HepG2 (cell line): ENCODE measurements around the gene TAPBP. TPM values are rescaled to one million over a fixed set of nuclear protein-coding genes. Genes with fewer than 3 reads are reported as not detected.

ENCODE experiments used
- AKNA ChIP-seq: sonication (generic); formaldehyde crosslinking; IDR thresholded peaks from 2 replicates; pipeline ENCODE4 v1.4.0; 2020; ENCODE audit warnings: missing genetic modification reagents, borderline replicate concordance
- GATAD2A ChIP-seq: IDR thresholded peaks from 2 replicates; pipeline ENCODE4 v1.6.1; 2016
- GPN1 ChIP-seq: sonication (generic); formaldehyde crosslinking; IDR thresholded peaks from 2 replicates; pipeline ENCODE4 v1.5.1; 2020; ENCODE audit warnings: missing genetic modification reagents, borderline replicate concordance
- GRHL1 ChIP-seq: sonication (generic); formaldehyde crosslinking; conservative IDR thresholded peaks from 2 replicates; pipeline ENCODE4 v1.8.0; 2022; ENCODE audit warnings: missing genetic modification reagents
- NFIB ChIP-seq: sonication (generic); formaldehyde crosslinking; IDR thresholded peaks from 2 replicates; pipeline ENCODE4 v1.9.0; 2021; ENCODE audit warnings: missing genetic modification reagents, mild to moderate bottlenecking, borderline replicate concordance
- PREB ChIP-seq: sonication (generic); formaldehyde crosslinking; IDR thresholded peaks from 2 replicates; pipeline ENCODE4 v1.4.0; 2020; ENCODE audit warnings: missing genetic modification reagents
- RBM22 ChIP-seq: fragments of 200-400 bp; formaldehyde crosslinking; optimal IDR thresholded peaks from 2 replicates; pipeline ENCODE3; 2017; ENCODE audit warnings: mild to moderate bottlenecking, low read length, moderate library complexity
- RFX3 ChIP-seq: IDR thresholded peaks from 2 replicates; pipeline ENCODE4 v1.6.1; 2016; ENCODE audit warnings: missing biosample characterization, missing genetic modification reagents
- SIX1 ChIP-seq: sonication (generic); formaldehyde crosslinking; IDR thresholded peaks from 2 replicates; pipeline ENCODE4 v1.4.0; 2020; ENCODE audit warnings: missing genetic modification reagents, borderline replicate concordance
- SP1 ChIP-seq, 2 experiments: fragments of 450-650 bp in 1 of 2; sonication (generic) in 1 of 2; formaldehyde crosslinking in 1 of 2; IDR thresholded peaks; 2 replicates each; pipeline versions ENCODE4 v1.4.0 to v1.6.1; 2016 to 2020; ENCODE audit warnings: missing genetic modification reagents in 1 of 2
- TERF1 ChIP-seq: sonication (generic); formaldehyde crosslinking; IDR thresholded peaks from 2 replicates; pipeline ENCODE4 v1.8.0; 2022; ENCODE audit warnings: mild to moderate bottlenecking, missing genetic modification reagents, moderate library complexity
- TFAP4 ChIP-seq: sonication (generic); IDR thresholded peaks from 2 replicates; pipeline ENCODE4 v1.6.1; 2016; ENCODE audit warnings: low read depth, borderline replicate concordance
- ZNF121 ChIP-seq: sonication (generic); formaldehyde crosslinking; IDR thresholded peaks from 2 replicates; pipeline ENCODE4 v1.5.0; 2020; ENCODE audit warnings: mild to moderate bottlenecking, missing genetic modification reagents
- ZNF496 ChIP-seq: sonication (generic); formaldehyde crosslinking; IDR thresholded peaks from 2 replicates; pipeline ENCODE4 v1.8.1; 2023; ENCODE audit warnings: mild to moderate bottlenecking, moderate library complexity, missing genetic modification reagents; ENCODE audit not compliant: insufficient replicate concordance
- ZNF572 ChIP-seq: sonication (generic); formaldehyde crosslinking; IDR thresholded peaks from 2 replicates; pipeline ENCODE4 v1.5.1; 2020; ENCODE audit warnings: mild to moderate bottlenecking, missing genetic modification reagents
- ZNF577 ChIP-seq: sonication (generic); formaldehyde crosslinking; IDR thresholded peaks from 2 replicates; pipeline ENCODE4 v1.4.0; 2020; ENCODE audit warnings: mild to moderate bottlenecking, low read depth, missing genetic modification reagents, borderline replicate concordance
- ZNF772 ChIP-seq: sonication (generic); formaldehyde crosslinking; IDR thresholded peaks from 2 replicates; pipeline ENCODE4 v1.5.0; 2020; ENCODE audit warnings: mild to moderate bottlenecking, missing genetic modification reagents
- ZNF773 ChIP-seq: sonication (generic); formaldehyde crosslinking; IDR thresholded peaks from 2 replicates; pipeline ENCODE4 v1.4.0; 2020; ENCODE audit warnings: missing genetic modification reagents, borderline replicate concordance
- ZNF775 ChIP-seq: sonication (generic); formaldehyde crosslinking; IDR thresholded peaks from 2 replicates; pipeline ENCODE4 v1.4.0; 2020; ENCODE audit warnings: missing genetic modification reagents, mild to moderate bottlenecking, moderate library complexity, borderline replicate concordance
- polyA plus RNA-seq, 8 experiments: library from polyadenylated mRNA; depleted of rRNA in 3 of 8; stranded (reverse) in 7 of 8; unstranded in 1 of 8; fragments of >200 nt; fragmentation: Illumina TruSeq in 4 of 8; extraction: Trizol in 4 of 8; gene quantifications; 2 replicates each; pipeline versions ENCODE4 v1.2.1 to v1.2.3, GENCODE V29; 2011 to 2016; ENCODE audit warnings: low read depth in 4 of 8, missing spikeins in 1 of 8, mixed read lengths in 1 of 8; ENCODE audit not compliant: insufficient read depth in 1 of 8
- total RNA-seq, 5 experiments: library from RNA; depleted of rRNA; stranded (reverse); fragments of >200 nt; fragmentation: Illumina TruSeq; extraction: Trizol; gene quantifications; 2 replicates each; pipeline ENCODE4 v1.2.3, GENCODE V29; 2016; ENCODE audit warnings: low read depth in 1 of 5

The TAPBP gene
- total and polyA plus RNA-seq, 2 of the 13 experiments (the other 11 are each of a cell fraction or from before 2014, with no cell fraction given) = 27.4 to 32.3 TPM

GRCh38 chr6:33297956-33298772 lies 15.7 kb downstream of the TAPBP start (continued):
- TF ChIP-seq TFAP4 (no peak), SP1 (IDR thresholded peaks at IDR 0.05) (no peak), SP1 (CRISPR knock-in tag; IDR thresholded peaks at IDR 0.05) (0 out of 2 replicates have a peak, but pooled peaks have one; percentile 34), TERF1 (CRISPR knock-in tag) (no peak), AKNA (CRISPR knock-in tag) (no peak), RFX3 (peak; percentile 36; the same call in 1 of the 2 replicates), ZNF775 (CRISPR knock-in tag) (no peak), GATAD2A (CRISPR knock-in tag) (no peak), RBM22 (no peak), GPN1 (no peak), ZNF121 (no peak), ZNF496 (CRISPR knock-in tag) (no peak), ZNF772 (CRISPR knock-in tag) (no peak), SIX1 (CRISPR knock-in tag) (no peak), NFIB (CRISPR knock-in tag) (no peak), PREB (CRISPR knock-in tag) (no peak), ZNF577 (no peak), ZNF572 (CRISPR knock-in tag) (0 out of 2 replicates have a peak, but pooled peaks have one; percentile 43), ZNF773 (CRISPR knock-in tag) (no peak), GRHL1 (no peak)
